WTC11 (cell line): Measurements from ENCODE around the gene TTLL10.

Source experiments
- CBFB ChIP-seq: sonication (generic); formaldehyde crosslinking; IDR thresholded peaks from 2 replicates; pipeline ENCODE4 v1.8.1; 2022; ENCODE audit warnings: mild to moderate bottlenecking, low read depth, missing genetic modification reagents
- ESRRA ChIP-seq: sonication (generic); formaldehyde crosslinking; IDR thresholded peaks from 2 replicates; pipeline ENCODE4 v1.8.1; 2022; ENCODE audit warnings: mild to moderate bottlenecking, missing genetic modification reagents, borderline replicate concordance
- IRF2 ChIP-seq: sonication (generic); formaldehyde crosslinking; IDR thresholded peaks from 2 replicates; pipeline ENCODE4 v1.8.0; 2022; ENCODE audit warnings: low read depth, missing genetic modification reagents, borderline replicate concordance
- KAT7 ChIP-seq: sonication (generic); formaldehyde crosslinking; IDR thresholded peaks from 2 replicates; pipeline ENCODE4 v1.8.1; 2023; ENCODE audit warnings: missing genetic modification reagents, mild to moderate bottlenecking, borderline replicate concordance
- NFE2L1 ChIP-seq: sonication (generic); formaldehyde crosslinking; IDR thresholded peaks from 2 replicates; pipeline ENCODE4 v1.8.1; 2023; ENCODE audit warnings: missing genetic modification reagents
- ZNF138 ChIP-seq: sonication (generic); formaldehyde crosslinking; conservative IDR thresholded peaks from 2 replicates; pipeline ENCODE4 v1.8.1; 2022; ENCODE audit warnings: mild to moderate bottlenecking, moderate library complexity, missing genetic modification reagents
- ZNF423 ChIP-seq: fragments of 250-450 bp; sonication (Bioruptor Pico); IDR thresholded peaks from 2 replicates; pipeline ENCODE4 v2.1.2; 2022; ENCODE audit warnings: mild to moderate bottlenecking, moderate library complexity
- TF ChIP-seq, protein P1 (sequence below): sonication (generic); formaldehyde crosslinking; IDR thresholded peaks from 2 replicates; pipeline ENCODE4 v1.8.0; 2022; ENCODE audit warnings: mild to moderate bottlenecking, missing genetic modification reagents
- TF ChIP-seq, protein P2 (sequence below): fragments of 200-600 bp; IDR thresholded peaks from 2 replicates; pipeline ENCODE4 v1.8.0; 2022; ENCODE audit warnings: antibody characterized with exemption
- TF ChIP-seq, protein P3 (sequence below): sonication (generic); formaldehyde crosslinking; IDR thresholded peaks from 2 replicates; pipeline ENCODE4 v1.8.0; 2023; ENCODE audit warnings: missing genetic modification reagents
- TF ChIP-seq, protein P4 (sequence below): sonication (generic); formaldehyde crosslinking; IDR thresholded peaks from 2 replicates; pipeline ENCODE4 v1.8.1; 2023; ENCODE audit warnings: mild to moderate bottlenecking, moderate library complexity, missing genetic modification reagents
- TF ChIP-seq, protein P5 (sequence below): fragments of 250-450 bp; sonication (Bioruptor Pico); IDR thresholded peaks from 2 replicates; pipeline ENCODE4 v2.1.2; 2022; ENCODE audit warnings: mild to moderate bottlenecking, moderate library complexity
- TF ChIP-seq, protein P6 (sequence below): fragments of 250-450 bp; sonication (Bioruptor Pico); IDR thresholded peaks from 2 replicates; pipeline ENCODE4 v1.9.0; 2021; ENCODE audit warnings: mild to moderate bottlenecking, borderline replicate concordance
- TF ChIP-seq, protein P7 (sequence below): sonication (generic); formaldehyde crosslinking; IDR thresholded peaks from 2 replicates; pipeline ENCODE4 v1.8.0; 2022; ENCODE audit warnings: mild to moderate bottlenecking, missing genetic modification reagents

DNA sequence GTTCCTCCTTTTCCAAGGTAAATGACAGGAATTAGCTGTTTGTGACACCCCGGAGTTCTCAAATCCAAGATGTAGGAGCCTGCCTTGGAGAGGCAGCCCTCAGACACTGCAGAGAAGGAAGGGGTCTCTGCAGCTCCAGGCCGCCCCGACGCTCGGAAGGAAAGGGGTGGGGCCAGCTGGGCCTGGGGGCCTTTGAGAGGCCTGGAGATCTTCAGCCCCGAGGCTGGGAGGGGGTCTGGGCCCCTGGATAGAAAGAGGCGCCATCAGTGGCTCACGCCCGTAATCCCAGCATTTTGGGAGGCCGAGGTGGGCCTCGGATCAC lies 33.9 kb downstream of the TTLL10 start:
- TF ChIP-seq, protein P1, sequence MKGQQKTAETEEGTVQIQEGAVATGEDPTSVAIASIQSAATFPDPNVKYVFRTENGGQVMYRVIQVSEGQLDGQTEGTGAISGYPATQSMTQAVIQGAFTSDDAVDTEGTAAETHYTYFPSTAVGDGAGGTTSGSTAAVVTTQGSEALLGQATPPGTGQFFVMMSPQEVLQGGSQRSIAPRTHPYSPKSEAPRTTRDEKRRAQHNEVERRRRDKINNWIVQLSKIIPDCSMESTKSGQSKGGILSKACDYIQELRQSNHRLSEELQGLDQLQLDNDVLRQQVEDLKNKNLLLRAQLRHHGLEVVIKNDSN (CRISPR knock-in tag): no peak
- TF ChIP-seq, protein P2, sequence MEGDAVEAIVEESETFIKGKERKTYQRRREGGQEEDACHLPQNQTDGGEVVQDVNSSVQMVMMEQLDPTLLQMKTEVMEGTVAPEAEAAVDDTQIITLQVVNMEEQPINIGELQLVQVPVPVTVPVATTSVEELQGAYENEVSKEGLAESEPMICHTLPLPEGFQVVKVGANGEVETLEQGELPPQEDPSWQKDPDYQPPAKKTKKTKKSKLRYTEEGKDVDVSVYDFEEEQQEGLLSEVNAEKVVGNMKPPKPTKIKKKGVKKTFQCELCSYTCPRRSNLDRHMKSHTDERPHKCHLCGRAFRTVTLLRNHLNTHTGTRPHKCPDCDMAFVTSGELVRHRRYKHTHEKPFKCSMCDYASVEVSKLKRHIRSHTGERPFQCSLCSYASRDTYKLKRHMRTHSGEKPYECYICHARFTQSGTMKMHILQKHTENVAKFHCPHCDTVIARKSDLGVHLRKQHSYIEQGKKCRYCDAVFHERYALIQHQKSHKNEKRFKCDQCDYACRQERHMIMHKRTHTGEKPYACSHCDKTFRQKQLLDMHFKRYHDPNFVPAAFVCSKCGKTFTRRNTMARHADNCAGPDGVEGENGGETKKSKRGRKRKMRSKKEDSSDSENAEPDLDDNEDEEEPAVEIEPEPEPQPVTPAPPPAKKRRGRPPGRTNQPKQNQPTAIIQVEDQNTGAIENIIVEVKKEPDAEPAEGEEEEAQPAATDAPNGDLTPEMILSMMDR: no peak
- TF ChIP-seq, protein P3, sequence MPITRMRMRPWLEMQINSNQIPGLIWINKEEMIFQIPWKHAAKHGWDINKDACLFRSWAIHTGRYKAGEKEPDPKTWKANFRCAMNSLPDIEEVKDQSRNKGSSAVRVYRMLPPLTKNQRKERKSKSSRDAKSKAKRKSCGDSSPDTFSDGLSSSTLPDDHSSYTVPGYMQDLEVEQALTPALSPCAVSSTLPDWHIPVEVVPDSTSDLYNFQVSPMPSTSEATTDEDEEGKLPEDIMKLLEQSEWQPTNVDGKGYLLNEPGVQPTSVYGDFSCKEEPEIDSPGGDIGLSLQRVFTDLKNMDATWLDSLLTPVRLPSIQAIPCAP (CRISPR knock-in tag): no peak
- no peak for TF ChIP-seq ESRRA (CRISPR knock-in tag)
- no peak for TF ChIP-seq ZNF423 (CRISPR knock-in tag)
- no peak for TF ChIP-seq ZNF138 (CRISPR knock-in tag)
- TF ChIP-seq KAT7: no peak
- TF ChIP-seq, protein P4, sequence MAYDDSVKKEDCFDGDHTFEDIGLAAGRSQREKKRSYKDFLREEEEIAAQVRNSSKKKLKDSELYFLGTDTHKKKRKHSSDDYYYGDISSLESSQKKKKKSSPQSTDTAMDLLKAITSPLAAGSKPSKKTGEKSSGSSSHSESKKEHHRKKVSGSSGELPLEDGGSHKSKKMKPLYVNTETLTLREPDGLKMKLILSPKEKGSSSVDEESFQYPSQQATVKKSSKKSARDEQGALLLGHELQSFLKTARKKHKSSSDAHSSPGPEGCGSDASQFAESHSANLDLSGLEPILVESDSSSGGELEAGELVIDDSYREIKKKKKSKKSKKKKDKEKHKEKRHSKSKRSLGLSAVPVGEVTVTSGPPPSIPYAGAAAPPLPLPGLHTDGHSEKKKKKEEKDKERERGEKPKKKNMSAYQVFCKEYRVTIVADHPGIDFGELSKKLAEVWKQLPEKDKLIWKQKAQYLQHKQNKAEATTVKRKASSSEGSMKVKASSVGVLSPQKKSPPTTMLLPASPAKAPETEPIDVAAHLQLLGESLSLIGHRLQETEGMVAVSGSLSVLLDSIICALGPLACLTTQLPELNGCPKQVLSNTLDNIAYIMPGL (CRISPR knock-in tag): no peak
- no peak for TF ChIP-seq IRF2 (CRISPR knock-in tag)
- TF ChIP-seq, protein P5, sequence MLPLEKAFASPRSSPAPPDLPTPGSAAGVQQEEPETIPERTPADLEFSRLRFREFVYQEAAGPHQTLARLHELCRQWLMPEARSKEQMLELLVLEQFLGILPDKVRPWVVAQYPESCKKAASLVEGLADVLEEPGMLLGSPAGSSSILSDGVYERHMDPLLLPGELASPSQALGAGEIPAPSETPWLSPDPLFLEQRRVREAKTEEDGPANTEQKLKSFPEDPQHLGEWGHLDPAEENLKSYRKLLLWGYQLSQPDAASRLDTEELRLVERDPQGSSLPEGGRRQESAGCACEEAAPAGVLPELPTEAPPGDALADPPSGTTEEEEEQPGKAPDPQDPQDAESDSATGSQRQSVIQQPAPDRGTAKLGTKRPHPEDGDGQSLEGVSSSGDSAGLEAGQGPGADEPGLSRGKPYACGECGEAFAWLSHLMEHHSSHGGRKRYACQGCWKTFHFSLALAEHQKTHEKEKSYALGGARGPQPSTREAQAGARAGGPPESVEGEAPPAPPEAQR (CRISPR knock-in tag): no peak
- TF ChIP-seq NFE2L1: no peak
- TF ChIP-seq, protein P6, sequence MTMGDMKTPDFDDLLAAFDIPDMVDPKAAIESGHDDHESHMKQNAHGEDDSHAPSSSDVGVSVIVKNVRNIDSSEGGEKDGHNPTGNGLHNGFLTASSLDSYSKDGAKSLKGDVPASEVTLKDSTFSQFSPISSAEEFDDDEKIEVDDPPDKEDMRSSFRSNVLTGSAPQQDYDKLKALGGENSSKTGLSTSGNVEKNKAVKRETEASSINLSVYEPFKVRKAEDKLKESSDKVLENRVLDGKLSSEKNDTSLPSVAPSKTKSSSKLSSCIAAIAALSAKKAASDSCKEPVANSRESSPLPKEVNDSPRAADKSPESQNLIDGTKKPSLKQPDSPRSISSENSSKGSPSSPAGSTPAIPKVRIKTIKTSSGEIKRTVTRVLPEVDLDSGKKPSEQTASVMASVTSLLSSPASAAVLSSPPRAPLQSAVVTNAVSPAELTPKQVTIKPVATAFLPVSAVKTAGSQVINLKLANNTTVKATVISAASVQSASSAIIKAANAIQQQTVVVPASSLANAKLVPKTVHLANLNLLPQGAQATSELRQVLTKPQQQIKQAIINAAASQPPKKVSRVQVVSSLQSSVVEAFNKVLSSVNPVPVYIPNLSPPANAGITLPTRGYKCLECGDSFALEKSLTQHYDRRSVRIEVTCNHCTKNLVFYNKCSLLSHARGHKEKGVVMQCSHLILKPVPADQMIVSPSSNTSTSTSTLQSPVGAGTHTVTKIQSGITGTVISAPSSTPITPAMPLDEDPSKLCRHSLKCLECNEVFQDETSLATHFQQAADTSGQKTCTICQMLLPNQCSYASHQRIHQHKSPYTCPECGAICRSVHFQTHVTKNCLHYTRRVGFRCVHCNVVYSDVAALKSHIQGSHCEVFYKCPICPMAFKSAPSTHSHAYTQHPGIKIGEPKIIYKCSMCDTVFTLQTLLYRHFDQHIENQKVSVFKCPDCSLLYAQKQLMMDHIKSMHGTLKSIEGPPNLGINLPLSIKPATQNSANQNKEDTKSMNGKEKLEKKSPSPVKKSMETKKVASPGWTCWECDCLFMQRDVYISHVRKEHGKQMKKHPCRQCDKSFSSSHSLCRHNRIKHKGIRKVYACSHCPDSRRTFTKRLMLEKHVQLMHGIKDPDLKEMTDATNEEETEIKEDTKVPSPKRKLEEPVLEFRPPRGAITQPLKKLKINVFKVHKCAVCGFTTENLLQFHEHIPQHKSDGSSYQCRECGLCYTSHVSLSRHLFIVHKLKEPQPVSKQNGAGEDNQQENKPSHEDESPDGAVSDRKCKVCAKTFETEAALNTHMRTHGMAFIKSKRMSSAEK (CRISPR knock-in tag): no peak
- TF ChIP-seq CBFB (CRISPR knock-in tag): no peak
- TF ChIP-seq, protein P7, sequence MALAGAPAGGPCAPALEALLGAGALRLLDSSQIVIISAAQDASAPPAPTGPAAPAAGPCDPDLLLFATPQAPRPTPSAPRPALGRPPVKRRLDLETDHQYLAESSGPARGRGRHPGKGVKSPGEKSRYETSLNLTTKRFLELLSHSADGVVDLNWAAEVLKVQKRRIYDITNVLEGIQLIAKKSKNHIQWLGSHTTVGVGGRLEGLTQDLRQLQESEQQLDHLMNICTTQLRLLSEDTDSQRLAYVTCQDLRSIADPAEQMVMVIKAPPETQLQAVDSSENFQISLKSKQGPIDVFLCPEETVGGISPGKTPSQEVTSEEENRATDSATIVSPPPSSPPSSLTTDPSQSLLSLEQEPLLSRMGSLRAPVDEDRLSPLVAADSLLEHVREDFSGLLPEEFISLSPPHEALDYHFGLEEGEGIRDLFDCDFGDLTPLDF (CRISPR knock-in tag): no peak
